Left lobe of liver (tissue), 2 donors: ENCODE measurements around the gene NAT16. TPM values are rescaled to one million over a fixed set of nuclear protein-coding genes. Genes with fewer than 3 reads are reported as not detected.

ENCODE experiments used
- ATAC-seq: fragments of 200-7000 bp; cut with Tn5 transposase; one replicate; pipeline ENCODE4 v1.9.1; 2020; ENCODE audit warnings: mild to moderate bottlenecking, moderate library complexity
- DNase-seq: peaks from one replicate; pipeline ENCODE4 v3.0.0-alpha.2; 2020; ENCODE audit warnings: low spot score
- total RNA-seq: library from RNA; stranded (reverse); gene quantifications from one replicate; pipeline ENCODE4 v1.2.1, GENCODE V29; 2021
- donor health status: DM: no; HTN: no; CAD: no; lungs with moderate emphysema.
- donor health status: DM: no; HTN: yes; CAD: no.

The NAT16 gene
- total RNA-seq = not detected

- no peak for DNase-seq
Measured at GRCh38 chr7:101180130-101180755, at the start of gene NAT16. Gene NAT16, minus strand, starts transcription at chr7:101180293. Its CDS starts 5,486 bp downstream, at chr7:101174807.

GRCh38 chr7:101226721-101227120, 46.6 kb upstream of the NAT16 start:
- ATAC-seq = no peak

More at GRCh38 chr7:101180130-101180755, at the start of gene NAT16:
- no peak for ATAC-seq

GRCh38 chr7:101225650-101226049, 45.6 kb upstream of the NAT16 start:
- no peak for ATAC-seq
- DNase-seq = no peak

More at GRCh38 chr7:101226721-101227120, 46.6 kb upstream of the NAT16 start:
- DNase-seq = no peak

GRCh38 chr7:101223528-101223927, 43.4 kb upstream of the NAT16 start:
- DNase-seq = no peak
- ATAC-seq = no peak

GRCh38 chr7:101222275-101222830, 42.3 kb upstream of the NAT16 start:
- ATAC-seq (no peak), DNase-seq (no peak)

GRCh38 chr7:101220295-101220694, 40.2 kb upstream of the NAT16 start:
- ATAC-seq (peak; percentile 38), DNase-seq (peak; percentile 86)

- DNase-seq = no peak
- peak; percentile 42 for ATAC-seq
Measured at GRCh38 chr7:101218236-101219125, 38.4 kb upstream of the NAT16 start.

- peak; percentile 85 for ATAC-seq
Measured at GRCh38 chr7:101217388-101218235, 37.5 kb upstream of the NAT16 start, which contains the start of the genes PLOD3 and ZNHIT1. Gene PLOD3, minus strand, starts transcription at chr7:101217581. Its CDS starts 307 bp downstream, at chr7:101217274. Gene ZNHIT1, plus strand, starts transcription at chr7:101218165. Its CDS starts 31 bp downstream, at chr7:101218196.

GRCh38 chr7:101216860-101217387, 36.8 kb upstream of the NAT16 start:
- no peak for DNase-seq
- peak; percentile 0 for ATAC-seq

More at GRCh38 chr7:101217388-101218235, 37.5 kb upstream of the NAT16 start, which contains the start of the genes PLOD3 and ZNHIT1:
- peak; percentile 97 for DNase-seq

- DNase-seq = no peak
- no peak for ATAC-seq
Measured at GRCh38 chr7:101216001-101216859, 36.1 kb upstream of the NAT16 start.

- no peak for DNase-seq
Measured at GRCh38 chr7:101212014-101212413, 31.9 kb upstream of the NAT16 start.

GRCh38 chr7:101211501-101211900, 31.4 kb upstream of the NAT16 start:
- ATAC-seq = no peak
- DNase-seq = no peak

More at GRCh38 chr7:101212014-101212413, 31.9 kb upstream of the NAT16 start:
- no peak for ATAC-seq

GRCh38 chr7:101210143-101210542, 30.1 kb upstream of the NAT16 start:
- DNase-seq (no peak), ATAC-seq (no peak)

- DNase-seq = no peak
- no peak for ATAC-seq
Measured at GRCh38 chr7:101208794-101209193, 28.7 kb upstream of the NAT16 start.

- DNase-seq (no peak), ATAC-seq (no peak)
Measured at GRCh38 chr7:101207459-101207858, 27.4 kb upstream of the NAT16 start.

- ATAC-seq (no peak), DNase-seq (no peak)
Measured at GRCh38 chr7:101206665-101207042, 26.6 kb upstream of the NAT16 start.

- ATAC-seq = no peak
- DNase-seq = no peak
Measured at GRCh38 chr7:101205901-101206664, 26.0 kb upstream of the NAT16 start.
